HT-29 (cell line): ENCODE data around the gene PTDSS2. TPM values are rescaled to one million over a fixed set of nuclear protein-coding genes. Genes with fewer than 3 reads are reported as not detected.
A peak's percentile ranks its signal among the peaks of the same experiment; 100 is the strongest.
"Not testable (repeated sequence)": the region's sequence is repeated elsewhere in the genome, so short reads cannot be mapped to it uniquely, and the experiment has no call there.

Source experiments
- DNase-seq: peaks from one replicate; pipeline ENCODE4 v3.0.0-alpha.2; 2015; ENCODE audit warnings: low spot score
- total RNA-seq: library from RNA; depleted of rRNA; stranded (reverse); fragments of >200 nt; shearing (Covaris generic); gene quantifications from 2 replicates; pipeline ENCODE4 v1.2.3, GENCODE V29; 2014

PTDSS2 gene
- total RNA-seq, 1 experiment from 2014 or later, result 56.6 TPM

DNA sequence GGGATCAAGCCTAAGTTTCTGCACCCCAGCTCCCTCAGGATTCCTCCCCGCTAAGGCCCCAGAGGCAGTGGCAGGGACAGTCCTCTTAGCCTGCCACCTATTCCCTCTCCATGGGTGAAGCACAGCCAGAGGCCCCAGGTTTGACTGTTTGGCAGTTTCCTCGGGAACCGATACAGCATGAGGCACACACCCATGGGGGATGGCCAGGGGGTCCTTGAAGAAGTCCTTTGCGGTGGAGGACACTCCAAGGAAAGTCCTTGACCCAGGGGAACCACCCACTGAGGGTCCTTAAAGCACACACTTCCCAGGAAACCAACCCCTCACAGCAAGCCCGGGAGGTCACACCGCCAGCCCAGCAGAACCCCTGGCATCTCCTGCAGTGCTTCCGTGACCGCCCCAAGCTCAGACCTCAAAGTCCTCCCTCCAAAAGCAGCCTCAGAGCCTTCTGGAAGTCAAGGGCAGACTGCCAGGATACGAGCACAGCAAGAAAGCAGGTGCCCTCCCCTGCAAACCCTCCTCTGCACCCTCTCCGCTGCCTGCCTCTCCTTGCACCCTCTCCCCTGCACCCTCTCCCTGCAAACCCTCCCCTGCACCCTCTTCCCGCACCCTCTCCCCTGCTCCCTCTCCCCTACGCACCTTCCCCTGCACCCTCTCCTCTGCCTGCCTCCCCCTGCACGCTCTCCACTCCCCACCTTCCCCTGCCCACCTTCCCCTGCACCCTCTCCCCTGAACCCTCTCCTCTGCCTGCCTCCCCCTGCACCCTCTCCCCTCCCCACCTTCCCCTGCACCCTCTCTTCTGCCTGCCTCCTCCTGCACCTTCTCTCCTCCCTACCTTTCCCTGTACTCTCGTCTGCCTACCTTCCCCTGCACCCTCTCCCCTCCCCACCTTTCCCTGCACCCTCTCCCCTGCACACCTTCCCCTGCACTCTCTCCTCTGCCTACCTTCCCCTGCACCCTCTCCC is 36.7 kb upstream of the PTDSS2 start:
- no peak for DNase-seq

DNA sequence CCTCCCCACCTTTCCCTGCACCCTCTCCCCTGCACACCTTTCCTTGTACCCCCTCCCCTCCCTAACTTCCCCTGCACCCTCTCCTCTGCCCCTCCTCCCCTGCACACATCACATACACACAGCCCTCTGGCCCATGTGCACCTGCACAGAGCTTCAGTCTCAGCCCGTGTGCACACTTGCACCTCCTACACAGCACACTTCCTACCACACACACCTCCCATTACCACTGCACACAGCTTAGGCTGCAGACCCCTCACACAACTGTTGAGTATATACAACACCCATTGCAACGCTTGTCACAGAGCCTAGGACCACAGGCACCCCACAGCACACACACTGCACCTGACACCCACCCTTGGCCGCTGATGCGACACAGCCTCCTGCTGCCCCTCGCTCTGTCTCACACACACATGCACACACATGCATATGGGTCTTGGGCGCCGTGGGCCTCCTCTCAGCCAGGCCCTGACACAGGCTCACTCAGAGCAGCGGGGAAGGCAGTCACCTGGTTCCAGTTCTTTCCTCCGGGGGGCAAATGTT is 35.7 kb upstream of the PTDSS2 start:
- no peak for DNase-seq

DNA sequence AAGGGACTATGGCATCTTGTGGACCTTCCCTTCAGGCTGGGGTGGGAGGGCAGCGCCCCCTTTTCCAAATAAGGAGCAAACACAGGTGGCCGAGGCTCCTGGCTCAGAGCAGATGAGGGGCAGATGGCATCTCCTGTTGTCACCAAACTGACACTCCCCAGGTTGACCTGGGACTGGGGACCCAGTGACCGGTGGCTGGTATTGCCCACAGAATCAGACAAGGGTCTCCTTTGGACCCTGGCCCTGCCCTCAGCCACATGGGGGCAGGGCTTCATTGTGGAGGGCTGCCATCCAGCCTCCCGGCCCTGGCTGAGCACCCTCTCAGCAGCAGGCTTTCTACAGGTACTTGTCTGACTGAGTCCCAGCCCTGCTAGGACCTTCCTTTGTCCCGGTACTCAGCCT is 34.4 kb upstream of the PTDSS2 start:
- DNase-seq, result peak; percentile 54

DNA sequence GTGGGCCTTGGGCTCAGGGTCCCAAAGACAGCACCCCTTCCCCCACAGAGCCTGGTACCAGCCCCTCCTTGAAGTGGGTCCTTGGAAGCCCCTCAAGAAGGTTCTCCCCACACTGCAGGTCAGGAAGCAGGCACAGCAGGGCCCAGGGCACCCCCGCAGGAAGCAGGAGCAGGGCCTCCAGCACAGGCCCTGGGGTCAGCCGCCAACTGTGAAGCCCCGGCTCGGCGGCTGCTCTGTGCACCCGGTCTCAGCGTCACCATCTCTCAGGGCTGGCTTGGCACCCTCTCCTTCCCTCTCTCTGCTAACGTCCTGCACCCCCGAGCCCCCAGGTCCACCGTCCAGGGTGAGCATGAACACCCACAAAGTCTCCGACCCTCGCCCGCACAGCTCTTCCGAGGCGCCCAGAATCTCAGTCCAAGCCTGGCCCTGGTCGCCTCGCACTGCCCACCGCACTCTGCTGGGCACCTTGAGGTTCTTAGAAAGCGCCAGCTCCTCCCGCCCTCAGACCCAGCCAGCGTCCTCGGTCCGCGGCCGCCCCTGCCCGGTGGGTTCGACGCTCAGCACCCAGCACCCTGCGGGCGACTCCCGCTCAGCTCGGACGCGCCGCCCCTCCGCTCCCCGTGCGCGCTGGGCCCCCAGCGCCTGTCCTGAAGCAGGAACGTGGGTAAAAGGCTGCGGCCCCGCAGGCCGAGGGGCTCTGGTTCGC is 33.9 kb upstream of the PTDSS2 start:
- peak; percentile 50 for DNase-seq

DNA sequence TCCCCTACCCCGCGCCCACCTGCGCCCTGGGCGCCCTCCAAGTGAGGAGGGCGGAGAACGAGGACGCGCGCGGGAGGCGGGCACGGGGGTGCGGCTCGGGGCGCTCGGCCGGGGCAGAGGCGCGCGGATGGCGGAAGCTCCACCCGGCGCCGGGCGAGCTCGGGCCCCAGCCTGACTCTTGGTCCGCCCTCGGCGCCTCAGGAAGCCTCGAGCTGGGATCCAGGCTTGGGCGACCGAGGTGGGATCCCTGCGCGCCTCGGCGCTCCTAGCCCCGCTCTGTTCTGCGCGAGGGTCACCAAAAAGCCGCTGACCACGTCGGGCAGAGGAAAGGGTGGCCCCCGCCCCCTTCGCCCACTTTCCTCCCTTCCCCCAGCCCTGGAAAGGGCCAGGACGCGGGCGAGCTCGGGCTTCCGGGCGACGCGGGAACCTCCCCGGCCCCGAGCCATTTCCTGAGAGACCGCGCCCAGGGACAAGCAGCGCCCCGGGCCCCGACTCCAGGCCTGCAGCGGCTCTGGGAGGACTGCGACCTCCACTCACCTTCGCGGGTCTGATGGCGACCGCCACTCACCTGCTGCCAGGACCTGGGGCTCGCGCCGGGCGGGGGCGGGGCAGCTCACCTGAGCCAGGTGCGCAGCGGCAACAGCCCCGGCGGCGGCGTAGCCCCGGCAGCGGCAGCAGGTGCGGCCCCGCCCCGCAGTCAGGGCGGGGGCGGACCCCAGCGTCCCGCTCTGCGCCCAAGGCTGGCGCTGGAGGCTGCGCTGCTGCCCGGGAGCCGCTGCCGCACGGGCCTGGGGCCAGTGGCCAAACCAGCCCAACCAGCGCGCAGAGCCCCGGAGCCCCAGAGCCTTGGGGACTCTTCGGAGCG is 33.1 kb upstream of the PTDSS2 start:
- DNase-seq, result peak; percentile 93

DNA sequence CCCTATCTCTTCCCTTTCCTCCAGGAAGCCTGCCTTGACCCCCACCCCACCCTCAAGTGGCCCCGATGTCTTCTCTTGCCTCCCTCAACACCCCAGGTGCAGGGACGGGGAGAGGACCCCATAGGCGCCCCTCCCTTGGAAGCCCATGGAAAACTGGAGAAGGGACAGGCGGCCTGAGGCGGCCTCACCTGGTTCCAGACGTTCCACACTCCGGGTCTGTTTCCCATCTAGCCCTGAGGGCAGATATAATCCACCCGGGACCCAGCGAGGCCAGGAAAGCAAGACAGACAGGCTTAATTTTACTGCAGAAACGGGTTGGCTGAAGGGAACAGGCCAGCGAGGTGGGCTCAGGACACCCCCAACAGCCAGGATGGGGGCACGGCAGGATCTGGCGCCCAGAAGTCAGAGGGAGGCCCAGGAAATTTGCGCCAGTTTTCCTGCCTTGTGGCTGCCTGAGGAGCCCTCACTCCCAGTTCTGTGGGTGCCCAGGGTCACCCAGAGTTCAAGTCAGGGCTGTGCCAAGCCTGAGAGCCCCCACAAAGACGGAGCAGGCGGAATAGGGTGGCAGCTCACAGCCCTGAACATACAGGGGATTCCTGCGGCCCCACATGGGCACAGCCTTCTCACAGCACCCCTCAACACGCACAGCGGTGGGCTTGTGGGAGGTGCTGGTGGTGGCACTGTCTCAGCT is 32.3 kb upstream of the PTDSS2 start:
- peak; percentile 25 for DNase-seq

DNA sequence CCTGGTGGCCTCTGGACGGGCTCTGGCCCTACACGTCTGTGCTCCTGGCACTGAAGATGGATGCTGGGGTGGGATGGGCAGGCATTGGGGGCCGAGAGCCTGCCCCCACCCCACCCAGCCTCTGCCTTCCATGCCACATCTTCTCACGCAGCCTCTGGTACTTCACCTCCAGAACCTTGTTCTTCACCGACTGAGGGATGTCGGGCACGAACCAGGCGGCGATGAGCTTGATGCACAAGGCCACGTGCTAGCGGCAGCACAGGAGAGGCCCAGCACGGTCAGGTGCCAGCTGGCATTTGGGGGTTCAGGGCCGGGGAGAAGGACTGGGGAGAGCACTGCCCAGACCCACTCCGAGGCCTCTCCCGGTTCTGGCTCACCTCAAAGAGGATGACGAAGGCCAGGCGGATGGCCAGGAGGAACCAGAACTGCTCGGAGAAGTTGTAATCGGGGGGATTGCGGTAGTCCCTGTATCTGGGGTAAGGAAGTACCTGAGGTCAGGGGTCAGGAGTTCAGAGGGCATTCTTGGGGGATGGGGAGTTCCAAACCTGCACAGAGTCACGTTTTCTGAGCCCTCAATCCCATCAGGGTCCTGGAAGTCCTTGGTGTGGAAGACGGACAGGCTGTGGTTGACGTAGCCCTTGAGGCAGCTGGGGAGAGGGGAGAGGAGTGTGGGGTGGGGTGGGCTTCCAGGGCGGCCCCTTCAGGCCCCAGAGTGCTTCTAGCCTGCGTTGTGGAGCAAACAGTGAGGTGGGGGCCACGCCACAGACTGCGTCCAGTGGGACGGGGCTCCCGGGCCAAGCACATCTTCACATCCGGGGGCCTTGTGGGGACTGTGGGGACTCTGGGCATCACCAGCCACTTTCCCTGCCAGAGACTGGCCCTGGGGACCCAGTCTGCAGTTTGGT is 31.5 kb upstream of the PTDSS2 start:
- peak; percentile 0 for DNase-seq

DNA sequence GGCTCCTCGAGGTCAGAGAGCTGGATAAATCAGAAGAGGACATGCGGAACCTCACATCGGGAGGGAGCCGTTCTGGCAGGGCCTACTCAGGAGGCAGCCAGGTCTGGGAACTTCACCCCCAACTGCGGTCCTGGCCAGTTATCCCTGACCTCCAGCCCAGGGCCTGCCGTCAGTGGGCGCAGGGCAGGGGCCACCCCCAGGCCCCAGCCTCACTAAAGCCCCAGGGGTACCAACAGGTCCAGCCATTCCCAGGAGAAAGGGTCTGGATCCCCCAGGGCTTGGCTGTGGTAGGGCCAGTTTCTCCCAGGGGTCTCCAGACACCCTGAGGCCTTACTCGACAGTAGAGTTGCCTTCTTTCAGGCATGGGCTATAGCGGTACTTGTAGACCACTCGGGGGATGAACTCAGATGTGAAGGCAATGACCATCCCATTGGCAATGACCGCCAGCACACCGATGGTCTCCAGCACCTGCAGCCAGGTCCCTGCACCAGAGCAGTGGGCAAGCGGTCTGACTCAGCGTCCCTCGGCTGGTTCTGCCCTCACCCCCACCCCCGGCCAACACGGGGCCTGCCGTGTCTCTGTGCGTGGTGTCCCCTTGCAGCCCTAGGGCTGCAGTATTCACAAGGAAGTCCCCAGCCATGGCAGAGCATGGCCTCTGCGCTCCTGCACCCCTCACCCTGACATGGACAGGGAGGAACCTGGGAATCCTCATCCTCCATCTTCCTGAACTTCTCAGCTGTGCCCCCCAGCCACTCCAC is 30.7 kb upstream of the PTDSS2 start:
- peak; percentile 0 for DNase-seq

DNA sequence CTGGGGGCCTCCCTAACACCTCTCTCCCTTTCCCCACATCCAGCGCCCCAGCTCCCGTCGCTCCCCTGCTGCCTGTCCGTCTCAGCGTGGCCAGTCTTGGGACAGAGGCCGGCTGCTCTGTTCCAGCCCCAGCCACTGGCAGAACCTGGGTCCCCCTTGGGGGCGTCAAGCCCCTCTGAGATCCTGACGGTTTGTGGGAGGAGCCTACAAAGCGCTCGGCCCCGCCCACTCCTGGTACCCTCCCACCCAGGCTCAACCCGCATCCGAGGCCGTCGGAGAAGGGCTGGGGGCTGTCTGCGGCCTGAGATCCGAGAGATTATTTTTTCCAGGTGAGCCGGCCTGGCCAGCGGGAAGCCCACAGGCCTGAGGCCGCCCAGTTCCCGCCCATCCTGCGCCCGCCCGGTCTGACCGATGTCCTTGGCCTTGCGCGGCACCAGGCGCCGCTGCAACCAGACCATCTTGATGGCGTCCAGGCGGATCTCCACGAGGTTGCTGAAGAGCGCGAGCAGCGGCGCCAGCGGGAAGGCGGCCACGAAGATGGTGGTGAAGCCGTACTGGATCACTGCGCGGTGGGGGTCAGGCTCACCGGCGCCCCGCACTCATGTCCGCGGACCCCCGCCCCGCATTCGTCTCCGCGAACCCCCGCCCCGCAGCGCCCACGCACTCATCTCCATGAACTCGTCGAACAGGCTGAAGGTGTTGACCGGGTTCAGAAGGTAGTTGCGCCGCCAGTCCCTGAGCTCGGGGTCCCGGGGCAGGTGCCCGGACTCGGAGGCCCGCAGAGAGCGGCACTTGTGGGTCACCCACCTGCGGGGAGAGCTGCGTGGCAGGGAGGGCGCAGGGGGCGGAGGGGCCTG is 29.8 kb upstream of the PTDSS2 start:
- peak; percentile 0 for DNase-seq

DNA sequence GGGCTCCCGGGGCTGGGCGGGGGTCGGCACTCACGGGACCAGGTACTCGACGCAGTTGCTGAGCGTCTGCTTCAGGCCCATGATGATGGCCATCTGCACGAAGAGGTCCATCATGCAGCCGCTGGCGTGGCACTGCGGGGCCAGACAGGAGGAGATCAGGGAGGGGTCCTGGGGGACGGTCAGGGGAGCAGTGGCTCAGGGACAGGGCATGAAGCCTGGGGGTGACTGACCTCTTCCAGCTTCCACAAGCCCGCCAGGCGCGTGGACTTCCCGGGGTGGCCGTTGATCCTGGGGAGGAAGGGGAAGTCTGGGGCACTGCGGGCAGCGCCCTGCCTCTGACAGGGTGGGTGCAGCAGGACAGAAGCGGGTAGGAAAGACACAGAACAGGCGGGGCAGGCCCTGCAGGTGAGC is 29.2 kb upstream of the PTDSS2 start:
- DNase-seq, result peak; percentile 0

DNA sequence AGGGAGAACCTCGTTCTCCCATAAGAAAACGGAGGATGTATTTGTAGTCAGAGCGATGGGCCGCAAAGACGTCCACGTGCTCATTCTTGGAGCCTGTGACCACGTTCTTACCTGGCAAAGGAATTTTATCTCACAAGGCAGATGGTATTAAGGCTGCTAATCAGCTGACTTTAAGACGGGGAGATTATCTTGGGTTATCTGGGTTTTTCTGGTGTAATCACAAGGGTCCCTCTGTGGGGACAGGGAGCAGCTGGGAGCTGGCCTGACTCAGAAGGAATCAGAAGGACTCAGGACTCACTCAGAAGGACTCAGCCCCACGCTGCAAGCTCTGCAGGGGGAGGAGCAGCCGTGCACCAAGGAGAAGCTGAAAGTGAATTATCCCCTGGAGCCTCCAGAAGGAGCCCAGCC is 27.8 kb upstream of the PTDSS2 start:
- DNase-seq, result peak; percentile 1

DNA sequence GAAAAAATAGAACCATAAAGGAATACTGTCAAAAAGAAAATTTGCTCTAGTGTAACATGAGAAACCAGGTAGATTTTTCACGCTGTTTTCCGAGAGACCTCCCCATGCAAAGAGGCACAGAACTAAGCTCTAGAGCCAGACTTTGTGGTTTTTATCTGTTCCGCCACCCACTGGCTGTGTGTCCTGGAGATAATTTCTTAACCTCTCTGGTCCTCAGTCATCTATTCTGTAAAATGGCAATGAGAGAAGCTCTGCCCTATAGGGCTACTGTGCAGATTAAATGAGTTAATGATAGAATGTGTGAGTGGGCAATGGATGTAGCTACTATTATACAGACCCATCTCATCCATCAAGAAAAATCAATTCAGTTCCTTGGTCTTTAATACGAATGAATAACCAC is 25.8 kb upstream of the PTDSS2 start:
- no peak for DNase-seq

DNA sequence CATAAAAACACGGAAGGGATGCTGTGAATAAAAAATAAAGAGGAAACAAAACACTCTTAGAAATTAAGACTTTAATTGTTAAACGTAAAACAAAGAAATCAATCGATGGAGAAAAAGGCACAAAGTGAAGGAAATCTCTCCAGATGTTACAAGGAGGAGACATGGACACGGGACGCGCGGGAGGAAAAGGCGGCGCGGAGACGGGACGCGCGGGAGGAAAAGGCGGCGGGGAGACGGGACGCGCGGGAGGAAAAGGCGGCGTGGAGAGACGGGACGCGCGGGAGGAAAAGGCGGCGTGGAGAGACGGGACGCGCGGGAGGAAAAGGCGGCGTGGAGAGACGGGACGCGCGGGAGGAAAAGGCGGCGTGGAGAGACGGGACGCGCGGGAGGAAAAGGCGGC is 25.3 kb upstream of the PTDSS2 start:
- not testable (repeated sequence) for DNase-seq

DNA sequence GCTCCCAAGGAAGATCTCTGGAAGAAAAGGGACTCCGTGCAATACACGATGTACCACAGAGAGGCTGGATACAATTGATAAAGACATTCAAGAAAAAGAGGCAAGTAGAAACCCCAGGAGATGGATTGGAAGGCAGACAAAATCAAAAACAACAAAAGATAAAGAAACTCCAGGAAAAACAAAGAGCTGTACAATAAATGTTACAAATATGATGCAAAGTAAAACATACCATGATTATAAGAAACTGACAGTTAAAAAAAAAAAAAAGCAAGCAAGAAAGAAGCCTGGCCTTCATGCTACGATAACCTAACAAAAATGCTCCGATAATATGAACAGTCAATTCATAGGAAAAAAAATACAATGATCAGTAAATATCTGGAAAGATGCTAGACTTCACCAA is 24.8 kb upstream of the PTDSS2 start:
- no peak for DNase-seq

DNA sequence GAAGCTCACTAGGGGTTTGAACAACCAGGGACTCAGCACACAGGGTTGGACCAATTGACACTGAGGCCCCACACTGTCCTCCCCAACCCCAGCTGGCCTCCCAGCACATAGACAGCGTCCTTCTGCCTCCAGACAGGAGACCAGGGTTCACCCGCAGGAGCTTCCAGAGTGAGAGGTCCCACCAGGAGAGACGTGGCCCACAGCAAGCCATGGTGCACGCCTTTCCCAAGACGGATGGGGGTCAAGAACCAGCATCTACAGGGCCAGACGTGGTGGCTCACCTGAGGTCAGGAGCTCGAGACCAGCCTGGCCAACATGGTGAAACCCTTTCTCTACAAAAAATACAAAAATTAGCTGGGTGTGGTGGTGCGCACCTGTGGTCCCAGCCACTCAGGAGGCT is 23.2 kb upstream of the PTDSS2 start:
- DNase-seq, result no peak

DNA sequence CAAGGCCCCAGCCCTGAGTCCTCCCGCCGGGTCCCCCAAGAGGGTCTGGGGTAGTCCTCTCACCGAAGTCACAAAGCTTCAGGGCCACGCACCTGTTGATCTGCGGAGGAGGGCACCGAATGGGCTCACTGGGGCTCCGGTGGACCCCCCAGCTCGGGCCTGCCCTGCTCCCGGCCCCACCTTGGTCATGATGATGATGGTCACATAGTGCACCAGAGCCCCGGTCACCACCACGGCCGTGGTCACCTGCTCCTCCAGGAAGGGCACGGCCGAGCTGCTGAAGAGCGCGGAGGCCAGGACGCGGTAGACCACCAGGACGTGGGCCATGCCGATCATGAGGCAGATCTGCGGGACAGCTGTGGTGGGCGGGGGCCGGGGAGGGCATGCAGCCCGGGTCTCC is 21.8 kb upstream of the PTDSS2 start:
- no peak for DNase-seq

DNA sequence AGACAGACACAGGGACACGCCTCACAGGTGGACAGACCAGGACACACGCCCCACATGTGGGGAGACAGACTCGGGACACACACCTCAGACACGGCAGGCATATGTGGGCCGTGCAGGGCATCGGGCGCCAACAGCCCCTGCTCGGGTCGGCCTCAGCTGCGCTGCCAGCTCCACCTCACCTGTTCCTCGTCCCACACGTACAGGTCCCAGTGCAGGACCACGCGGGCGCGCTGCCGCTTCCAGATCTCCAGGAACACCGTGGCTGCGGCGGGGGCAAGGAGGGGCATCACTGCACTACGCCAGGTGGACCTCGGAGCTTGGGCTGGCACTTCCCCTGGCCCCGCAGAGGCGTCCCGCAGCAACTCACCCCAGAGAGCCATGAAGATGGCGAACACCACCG is 20.7 kb upstream of the PTDSS2 start:
- no peak for DNase-seq

DNA sequence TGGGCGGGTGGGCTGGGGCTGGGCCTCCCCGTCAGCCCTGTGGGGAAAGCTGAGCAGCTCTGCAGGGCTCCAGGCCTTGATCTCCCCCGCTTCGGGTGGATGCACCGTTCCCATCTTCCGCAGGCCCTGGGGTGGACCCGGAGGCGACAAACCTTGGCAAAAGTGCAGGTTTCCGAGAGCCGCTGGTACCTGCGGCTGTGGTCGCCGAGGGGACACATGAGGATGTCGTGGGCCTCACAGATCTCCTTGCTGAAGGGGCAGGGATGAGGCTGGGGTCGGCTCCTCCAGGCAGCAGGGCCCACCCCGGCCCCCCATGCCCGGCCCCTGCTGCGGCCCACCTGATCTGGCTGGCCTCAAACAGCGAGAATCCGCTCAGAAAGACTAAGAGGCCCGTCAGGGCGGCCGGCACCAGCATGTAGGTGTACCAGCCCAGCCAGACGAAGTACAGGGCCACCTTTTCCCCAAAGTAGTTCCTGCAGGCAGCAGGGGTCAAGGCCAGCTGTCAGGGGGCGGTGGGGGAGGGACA is 20.1 kb upstream of the PTDSS2 start:
- no peak for DNase-seq
